SK-N-SH (cell line): ENCODE results near the gene SNTG2. TPM values are rescaled to one million over a fixed set of nuclear protein-coding genes. Genes with fewer than 3 reads are reported as not detected.

Source experiments
- CTCF ChIA-PET: fragments of 300-600, 350-600 bp; formaldehyde crosslinking; extraction: SDS; loops from one replicate; lab custom pipeline; 2021; lab: Yijun Ruan, JAX
- POLR2A ChIA-PET: fragments of 350-600 bp; sonication (Branson Sonifier 250); formaldehyde crosslinking; extraction: SDS; loops from one replicate; lab custom pipeline; 2020; ENCODE audit warnings: antibody characterized with exemption, inconsistent platforms; lab: Yijun Ruan, JAX
- DNase-seq: peaks from one replicate; pipeline ENCODE4 v3.0.0; 2012
- H2AFZ ChIP-seq: fragments of 200-600 bp; sonication (generic); 2 replicates; pipeline ENCODE4 v1.8.1; 2016; ENCODE audit warnings: antibody characterized with exemption, mild to moderate bottlenecking, low read depth
- H3F3A ChIP-seq: fragments of 200-600 bp; sonication (generic); replicated peaks from 2 replicates; pipeline ENCODE3; 2016; ENCODE audit warnings: antibody characterized with exemption, mild to moderate bottlenecking; ENCODE audit not compliant: insufficient read depth
- H3K27ac ChIP-seq, 2 experiments: fragments of 200-500 bp in 1 of 2; fragments of 200-600 bp in 1 of 2; sonication (Bioruptor generic) in 1 of 2; sonication (generic), shearing (Covaris generic) in 1 of 2; 2 replicates each; pipeline versions ENCODE4 v1.5.1 to v1.6.1; 2014 to 2016; ENCODE audit warnings: low read depth in 2 of 2, inconsistent platforms in 1 of 2, low read length in 1 of 2, mild to moderate bottlenecking in 1 of 2, mixed read lengths in 1 of 2
- H3K27me3 ChIP-seq: fragments of 200-600 bp; sonication (generic), shearing (Covaris generic); 2 replicates; pipeline ENCODE4 v1.6.1; 2016; ENCODE audit warnings: mixed run types; ENCODE audit not compliant: insufficient read depth
- H3K36me3 ChIP-seq, 2 experiments: fragments of 200-500 bp in 1 of 2; fragments of 200-600 bp in 1 of 2; sonication (Bioruptor generic) in 1 of 2; sonication (generic) in 1 of 2; replicated peaks in 1 of 2; 2 replicates each; pipeline versions ENCODE3 to v1.5.1; 2014 to 2016; ENCODE audit warnings: low read length in 1 of 2, mild to moderate bottlenecking in 1 of 2; ENCODE audit not compliant: insufficient read depth in 2 of 2, control insufficient read depth in 1 of 2
- H3K4me1 ChIP-seq, 2 experiments: fragments of 200-500 bp in 1 of 2; fragments of 200-600 bp in 1 of 2; sonication (Bioruptor generic) in 1 of 2; sonication (generic), shearing (Covaris generic) in 1 of 2; 2 replicates each; pipeline versions ENCODE4 v1.5.1 to v1.6.1; 2014 to 2016; ENCODE audit warnings: low read depth in 1 of 2, low read length in 1 of 2, mixed run types in 1 of 2; ENCODE audit not compliant: insufficient read depth in 2 of 2, control insufficient read depth in 1 of 2
- H3K4me2 ChIP-seq: fragments of 200-600 bp; sonication (generic), shearing (Covaris generic); 2 replicates; pipeline ENCODE4 v1.6.1; 2017; ENCODE audit warnings: mixed run types
- H3K4me3 ChIP-seq, 2 experiments: fragments of 200-500 bp in 1 of 2; fragments of 200-600 bp in 1 of 2; sonication (Bioruptor generic) in 1 of 2; sonication (generic), shearing (Covaris generic) in 1 of 2; 2 replicates each; pipeline versions ENCODE4 v1.5.1 to v1.8.1; 2014 to 2016; ENCODE audit warnings: low read depth in 2 of 2, inconsistent platforms in 1 of 2, low read length in 1 of 2, mild to moderate bottlenecking in 1 of 2, mixed read lengths in 1 of 2, moderate library complexity in 1 of 2
- H3K79me2 ChIP-seq: fragments of 200-600 bp; sonication (generic); 2 replicates; pipeline ENCODE4 v1.8.1; 2017; ENCODE audit warnings: mild to moderate bottlenecking; ENCODE audit not compliant: insufficient read depth
- H3K9ac ChIP-seq: fragments of 200-600 bp; sonication (generic); 2 replicates; pipeline ENCODE4 v1.6.1; 2017; ENCODE audit warnings: mixed run types
- H3K9me2 ChIP-seq: fragments of 200-600 bp; sonication (generic); 2 replicates; pipeline ENCODE4 v1.6.1; 2017; ENCODE audit warnings: mixed run types
- H3K9me3 ChIP-seq: fragments of 200-600 bp; sonication (generic); 2 replicates; pipeline ENCODE4 v1.6.1; 2017; ENCODE audit warnings: mixed run types, mild to moderate bottlenecking, moderate library complexity
- H4K20me1 ChIP-seq: fragments of 200-600 bp; sonication (generic); 2 replicates; pipeline ENCODE4 v1.6.1; 2017; ENCODE audit warnings: mild to moderate bottlenecking, mixed run types; ENCODE audit not compliant: insufficient read depth
- CHD2 ChIP-seq: fragments of 150-350 bp; IDR thresholded peaks from 2 replicates; pipeline ENCODE4 v1.6.1; 2018; ENCODE audit warnings: low read length; ENCODE audit not compliant: partially characterized antibody
- CTCF ChIP-seq: fragments of 200-600 bp; sonication (generic); IDR thresholded peaks from 2 replicates; pipeline ENCODE4 v1.6.1; 2017; ENCODE audit warnings: antibody characterized with exemption, mild to moderate bottlenecking, moderate library complexity
- ELF1 ChIP-seq: IDR thresholded peaks from 2 replicates; pipeline ENCODE4 v1.4.0; 2012
- EP300 ChIP-seq, 2 experiments: IDR thresholded peaks; 2 replicates each; pipeline versions ENCODE4 v1.4.0 to v1.6.1; 2012; ENCODE audit warnings: borderline replicate concordance in 1 of 2, low read depth in 1 of 2, low read length in 1 of 2
- FOSL2 ChIP-seq: IDR thresholded peaks from 2 replicates; pipeline ENCODE4 v1.4.0; 2012; ENCODE audit warnings: low read depth, mild to moderate bottlenecking, moderate library complexity, borderline replicate concordance
- GATA2 ChIP-seq: sonication (generic); formaldehyde crosslinking; IDR thresholded peaks from 2 replicates; pipeline ENCODE4 v1.5.0; 2020; ENCODE audit warnings: mild to moderate bottlenecking, missing genetic modification reagents
- JUND ChIP-seq: IDR thresholded peaks from 2 replicates; pipeline ENCODE4 v1.4.0; 2012
- MAX ChIP-seq: IDR thresholded peaks from 2 replicates; pipeline ENCODE4 v1.4.0; 2012; ENCODE audit warnings: low read depth
- NFIC ChIP-seq: IDR thresholded peaks from 2 replicates; pipeline ENCODE4 v1.4.0; 2012; ENCODE audit warnings: borderline replicate concordance
- NRF1 ChIP-seq: IDR thresholded peaks from 2 replicates; pipeline ENCODE4 v1.6.1; 2012; ENCODE audit warnings: low read depth, mild to moderate bottlenecking, low read length
- POLR2AphosphoS5 ChIP-seq: IDR thresholded peaks from 2 replicates; pipeline ENCODE4 v1.6.1; 2012; ENCODE audit warnings: low read depth, low read length
- RAD21 ChIP-seq: IDR thresholded peaks from 2 replicates; pipeline ENCODE4 v1.6.1; 2012; ENCODE audit warnings: mild to moderate bottlenecking, low read length
- RCOR1 ChIP-seq: fragments of 150-350 bp; IDR thresholded peaks from 2 replicates; pipeline ENCODE4 v1.6.1; 2017; ENCODE audit warnings: antibody characterized with exemption, low read length
- REST ChIP-seq: IDR thresholded peaks from 2 replicates; pipeline ENCODE4 v1.6.1; 2012; ENCODE audit warnings: mild to moderate bottlenecking, low read depth, low read length, moderate library complexity
- RXRA ChIP-seq: IDR thresholded peaks from 2 replicates; pipeline ENCODE4 v1.4.0; 2012; ENCODE audit warnings: low read depth, mild to moderate bottlenecking, borderline replicate concordance
- SIN3A ChIP-seq: IDR thresholded peaks from 2 replicates; pipeline ENCODE4 v1.6.1; 2012; ENCODE audit warnings: low read depth, mild to moderate bottlenecking, low read length, moderate library complexity, borderline replicate concordance
- TAF1 ChIP-seq: IDR thresholded peaks from 2 replicates; pipeline ENCODE4 v1.6.1; 2012; ENCODE audit warnings: low read depth, mild to moderate bottlenecking, low read length, moderate library complexity, borderline replicate concordance
- USF2 ChIP-seq: fragments of 150-350 bp; IDR thresholded peaks from 2 replicates; pipeline ENCODE4 v1.6.1; 2017; ENCODE audit warnings: antibody characterized with exemption, low read length, low read depth, borderline replicate concordance
- ZBTB33 ChIP-seq: IDR thresholded peaks from 2 replicates; pipeline ENCODE4 v1.4.0; 2012; ENCODE audit warnings: low read depth, borderline replicate concordance
- WGBS: methylation state at CpG from one replicate; pipeline ENCODE4 v1.1.6; 2017; ENCODE audit warnings: low lambda C conversion rate; 5-methylcytosine and 5-hydroxymethylcytosine counted together
- polyA plus RNA-seq, 3 experiments: library from polyadenylated mRNA; depleted of rRNA; stranded (reverse); fragments of >200 nt; gene quantifications; 2 replicates each; pipeline ENCODE4 v1.2.3, GENCODE V29; 2012

Gene SNTG2
- polyA plus RNA-seq, 1 of the 3 experiments (the other 2 are of a cell fraction), result not detected

GRCh38 chr2:1283871-1284270, 333.2 kb downstream of the SNTG2 start:
- H3K27me3 ChIP-seq, result no peaks in the 10 kb centered on the region
- peak overlapping the region in 1 of 2 experiments; percentile 58; a peak in 1 of 4 replicates for H3K27ac ChIP-seq
- ChIA-PET POLR2A (no interaction called here), CTCF (interaction anchor here (1.1 to 2.1 kb wide), 4 partner anchors 14 to 267 kb away, joined by 4 to 7 read pairs (median 7); no protein-coding TSS in a partner anchor)
- 6% methylated on average over 10 of the region's 10 CpGs for WGBS
- no peaks in the 10 kb centered on the region for H3K9me3 ChIP-seq
- TF ChIP-seq EP300 (IDR thresholded peaks at IDR 0.05; ENCODE audit: borderline replicate concordance in 1 of 2, low read depth in 1 of 2, low read length in 1 of 2) (peak in 1 of 2 experiments; percentile 33; a peak in 1 of 4 replicates), NFIC (no peak), RCOR1 (no peak; the same call in 1 of the 2 replicates), ZBTB33 (no peak), RAD21 (peak; percentile 15; the same call in 1 of the 2 replicates), TAF1 (no peak)
- no peaks in the 10 kb centered on the region for H4K20me1 ChIP-seq
- no peak overlapping the region; a peak in 2 of 4 replicates for H3K4me3 ChIP-seq
- no peak overlapping the region for H3K9ac ChIP-seq
- H3K79me2 ChIP-seq, result no peaks in the 10 kb centered on the region
- H3K36me3 ChIP-seq, result no peaks in the 10 kb centered on the region
- DNase-seq, result peak; percentile 76
- H3K4me1 ChIP-seq, result peaks cover 0 to 25% of the 10 kb centered on the region in 2 experiments; a peak in 2 of 4 replicates
- no peaks in the 10 kb centered on the region for H3F3A ChIP-seq
- H2AFZ ChIP-seq, result no peak overlapping the region
- no peak overlapping the region for H3K4me2 ChIP-seq
- no peaks in the 10 kb centered on the region for H3K9me2 ChIP-seq

- H3K9me2 ChIP-seq, result no peaks in the 10 kb centered on the region
- H3K36me3 ChIP-seq, result no peaks in the 10 kb centered on the region
- no peak overlapping the region for H3K9ac ChIP-seq
- DNase-seq, result no peak
- H3K4me1 ChIP-seq, result peaks cover 0 to 24% of the 10 kb centered on the region in 2 experiments; a peak in 2 of 4 replicates
- no peak overlapping the region for H3K27ac ChIP-seq
- no peaks in the 10 kb centered on the region for H3K27me3 ChIP-seq
- ChIA-PET POLR2A (no interaction called here), CTCF (no interaction called here)
- no peaks in the 10 kb centered on the region for H3F3A ChIP-seq
- no peaks in the 10 kb centered on the region for H3K9me3 ChIP-seq
- H3K4me2 ChIP-seq, result no peak overlapping the region
- WGBS, result 15% methylated on average over 4 of the region's 4 CpGs
- H2AFZ ChIP-seq, result no peak overlapping the region
- H3K4me3 ChIP-seq, result no peak overlapping the region
- no peaks in the 10 kb centered on the region for H3K79me2 ChIP-seq
- no peaks in the 10 kb centered on the region for H4K20me1 ChIP-seq
- TF ChIP-seq EP300 (IDR thresholded peaks at IDR 0.05; ENCODE audit: borderline replicate concordance in 1 of 2, low read depth in 1 of 2, low read length in 1 of 2) (no peak), ELF1 (no peak), SIN3A (no peak), MAX (no peak), RXRA (no peak), CTCF (no peak), NFIC (no peak), REST (no peak), CHD2 (no peak), JUND (no peak), GATA2 (CRISPR knock-in tag) (no peak), FOSL2 (no peak), POLR2AphosphoS5 (no peak), RAD21 (no peak), USF2 (no peak), NRF1 (no peak)
These were observed 336.3 kb downstream of the SNTG2 start for GRCh38 chr2:1286929-1287328.
